H9 (cell line): ENCODE results near the gene ZBTB20. TPM values are rescaled to one million over a fixed set of nuclear protein-coding genes. Genes with fewer than 3 reads are reported as not detected.

Experiments used
- DNase-seq: peaks from one replicate; pipeline ENCODE4 v3.0.0-alpha.2; 2017
- H2AFZ ChIP-seq: one replicate; pipeline ENCODE4 v1.6.1; 2013; ENCODE audit warnings: mild to moderate bottlenecking, low read length, control low read depth, moderate library complexity
- H2AK5ac ChIP-seq: 2 replicates; pipeline ENCODE4 v1.6.1; 2013; ENCODE audit warnings: low read length, control low read depth, mixed read lengths; ENCODE audit not compliant: insufficient read length
- H2BK120ac ChIP-seq: one replicate; pipeline ENCODE4 v1.6.1; 2013; ENCODE audit warnings: low read depth, mild to moderate bottlenecking, low read length, control low read depth, inconsistent platforms; ENCODE audit not compliant: poor library complexity, severe bottlenecking
- H2BK12ac ChIP-seq: 2 replicates; pipeline ENCODE4 v1.6.1; 2013; ENCODE audit warnings: low read length, control low read depth, mixed read lengths, low read depth; ENCODE audit not compliant: insufficient read length
- H2BK15ac ChIP-seq: 2 replicates; pipeline ENCODE4 v1.6.1; 2013; ENCODE audit warnings: low read depth, low read length, control low read depth
- H2BK20ac ChIP-seq: one replicate; pipeline ENCODE4 v1.6.1; 2013; ENCODE audit warnings: low read depth, mild to moderate bottlenecking, low read length, control low read depth, inconsistent platforms; ENCODE audit not compliant: poor library complexity, severe bottlenecking
- H2BK5ac ChIP-seq: 2 replicates; pipeline ENCODE4 v1.6.1; 2013; ENCODE audit warnings: low read length, control low read depth, mixed read lengths; ENCODE audit not compliant: insufficient read length
- H3K14ac ChIP-seq: 2 replicates; pipeline ENCODE4 v1.6.1; 2013; ENCODE audit warnings: low read length, control low read depth; ENCODE audit not compliant: insufficient read depth
- H3K18ac ChIP-seq: 2 replicates; pipeline ENCODE4 v1.6.1; 2013; ENCODE audit warnings: low read depth, mild to moderate bottlenecking, mixed read lengths, low read length, control low read depth; ENCODE audit not compliant: insufficient read length
- H3K23ac ChIP-seq: 2 replicates; pipeline ENCODE4 v1.6.1; 2013; ENCODE audit warnings: low read length, control low read depth, mixed read lengths, low read depth; ENCODE audit not compliant: insufficient read length
- H3K23me2 ChIP-seq: 2 replicates; pipeline ENCODE4 v1.6.1; 2013; ENCODE audit warnings: low read depth, mild to moderate bottlenecking, mixed read lengths, low read length, control low read depth; ENCODE audit not compliant: insufficient read length, poor library complexity, severe bottlenecking
- H3K27ac ChIP-seq: 2 replicates; pipeline ENCODE4 v1.5.1; 2013; ENCODE audit warnings: low read length, control low read depth, mixed read lengths, low read depth; ENCODE audit not compliant: insufficient read length
- H3K27me3 ChIP-seq: 2 replicates; pipeline ENCODE4 v1.6.1; 2013; ENCODE audit warnings: low read length, control low read depth, inconsistent platforms; ENCODE audit not compliant: insufficient read depth
- H3K4ac ChIP-seq: 2 replicates; pipeline ENCODE4 v1.6.1; 2013; ENCODE audit warnings: low read depth, mild to moderate bottlenecking, control low read depth, inconsistent platforms, low read length, moderate library complexity
- H3K4me1 ChIP-seq: 2 replicates; pipeline ENCODE4 v1.6.1; 2013; ENCODE audit warnings: low read length, control low read depth, inconsistent platforms; ENCODE audit not compliant: insufficient read depth
- H3K4me2 ChIP-seq: 2 replicates; pipeline ENCODE4 v1.6.1; 2013; ENCODE audit warnings: low read length, control low read depth, mixed read lengths; ENCODE audit not compliant: insufficient read length, insufficient read depth
- H3K56ac ChIP-seq: 2 replicates; pipeline ENCODE4 v1.6.1; 2013; ENCODE audit warnings: low read depth, mild to moderate bottlenecking, mixed read lengths, low read length, control low read depth; ENCODE audit not compliant: insufficient read length
- H3K79me1 ChIP-seq: 2 replicates; pipeline ENCODE4 v1.6.1; 2013; ENCODE audit warnings: low read depth, mild to moderate bottlenecking, moderate library complexity, low read length, control low read depth, inconsistent platforms; ENCODE audit not compliant: insufficient read depth, poor library complexity, severe bottlenecking
- H3K79me2 ChIP-seq: 2 replicates; pipeline ENCODE4 v1.6.1; 2013; ENCODE audit warnings: low read length, control low read depth, inconsistent platforms; ENCODE audit not compliant: insufficient read depth
- H3K9ac ChIP-seq: 2 replicates; pipeline ENCODE4 v1.6.1; 2013; ENCODE audit warnings: low read length, control low read depth, mixed read lengths; ENCODE audit not compliant: insufficient read length; ENCODE audit errors: extremely low read depth
- H3K9me3 ChIP-seq: one replicate; pipeline ENCODE4 v1.6.1; 2013; ENCODE audit warnings: low read depth, low read length, inconsistent platforms; ENCODE audit not compliant: control insufficient read depth
- H3T11ph ChIP-seq: one replicate; pipeline ENCODE4 v1.6.1; 2013; ENCODE audit warnings: mild to moderate bottlenecking, low read length, control low read depth, inconsistent platforms
- H4K20me1 ChIP-seq: one replicate; pipeline ENCODE4 v1.6.1; 2013; ENCODE audit not compliant: control insufficient read depth, insufficient read length, insufficient read depth
- H4K5ac ChIP-seq: 2 replicates; pipeline ENCODE4 v1.6.1; 2013; ENCODE audit warnings: low read depth, mild to moderate bottlenecking, mixed read lengths, low read length, control low read depth; ENCODE audit not compliant: insufficient read length
- H4K8ac ChIP-seq: replicated peaks from 2 replicates; pipeline ENCODE4 v1.6.1; 2013; ENCODE audit warnings: low read length, control low read depth, mixed read lengths, low read depth; ENCODE audit not compliant: insufficient read length
- H4K91ac ChIP-seq: 2 replicates; pipeline ENCODE4 v1.6.1; 2013; ENCODE audit warnings: low read depth, mild to moderate bottlenecking, moderate library complexity, mixed read lengths, low read length, control low read depth; ENCODE audit not compliant: insufficient read length
- H3K27ac Mint-ChIP-seq, 3 experiments: 2 replicates in 2 of 3; 3 replicates in 1 of 3; pipeline ENCODE4 v1.8.0; 2020 to 2021; ENCODE audit warnings: mixed read lengths in 3 of 3, mild to moderate bottlenecking in 1 of 3, moderate library complexity in 1 of 3
- H3K27me3 Mint-ChIP-seq: 2 replicates; pipeline ENCODE4 v1.8.0; 2021; ENCODE audit warnings: low read depth, mild to moderate bottlenecking, moderate library complexity, mixed read lengths
- H3K36me3 Mint-ChIP-seq, 3 experiments: 2 replicates in 2 of 3; 3 replicates in 1 of 3; pipeline ENCODE4 v1.8.0; 2020 to 2021; ENCODE audit warnings: low read depth in 3 of 3, mixed read lengths in 3 of 3; ENCODE audit not compliant: insufficient read depth in 1 of 3
- H3K4me1 Mint-ChIP-seq, 2 experiments: 2 replicates each; pipeline ENCODE4 v1.8.0; 2020; ENCODE audit warnings: mixed read lengths in 2 of 2
- H3K4me3 Mint-ChIP-seq, 2 experiments: 2 replicates in 1 of 2; 3 replicates in 1 of 2; pipeline ENCODE4 v1.8.0; 2020 to 2021; ENCODE audit warnings: mild to moderate bottlenecking in 2 of 2, mixed read lengths in 2 of 2, moderate library complexity in 1 of 2
- H3K9me3 Mint-ChIP-seq, 2 experiments: 2 replicates in 1 of 2; 3 replicates in 1 of 2; pipeline ENCODE4 v1.8.0; 2020; ENCODE audit warnings: mild to moderate bottlenecking in 2 of 2, mixed read lengths in 2 of 2, moderate library complexity in 1 of 2
- WGBS: extraction: QIAGEN DNeasy Blood & Tissue Kit; methylation state at CpG from one replicate; pipeline ENCODE4 v1.1.7; 2013; ENCODE audit warnings: missing lambda C conversion rate, low lambda C conversion rate, mixed read lengths; ENCODE audit not compliant: insufficient read length; ENCODE audit errors: extremely low coverage; 5-methylcytosine and 5-hydroxymethylcytosine counted together
- total RNA-seq: library from RNA; stranded (reverse); gene quantifications from 2 replicates; pipeline ENCODE4 v1.2.1, GENCODE V29; 2021
- TF ChIP-seq, protein P1 (sequence below): fragments of 200-600 bp; sonication (generic); conservative IDR thresholded peaks from 3 replicates; pipeline ENCODE4 v1.8.0; 2021; ENCODE audit warnings: antibody characterized with exemption, mild to moderate bottlenecking

The ZBTB20 gene
- total RNA-seq, 1 experiment from 2014 or later = 0.70 TPM

DNA sequence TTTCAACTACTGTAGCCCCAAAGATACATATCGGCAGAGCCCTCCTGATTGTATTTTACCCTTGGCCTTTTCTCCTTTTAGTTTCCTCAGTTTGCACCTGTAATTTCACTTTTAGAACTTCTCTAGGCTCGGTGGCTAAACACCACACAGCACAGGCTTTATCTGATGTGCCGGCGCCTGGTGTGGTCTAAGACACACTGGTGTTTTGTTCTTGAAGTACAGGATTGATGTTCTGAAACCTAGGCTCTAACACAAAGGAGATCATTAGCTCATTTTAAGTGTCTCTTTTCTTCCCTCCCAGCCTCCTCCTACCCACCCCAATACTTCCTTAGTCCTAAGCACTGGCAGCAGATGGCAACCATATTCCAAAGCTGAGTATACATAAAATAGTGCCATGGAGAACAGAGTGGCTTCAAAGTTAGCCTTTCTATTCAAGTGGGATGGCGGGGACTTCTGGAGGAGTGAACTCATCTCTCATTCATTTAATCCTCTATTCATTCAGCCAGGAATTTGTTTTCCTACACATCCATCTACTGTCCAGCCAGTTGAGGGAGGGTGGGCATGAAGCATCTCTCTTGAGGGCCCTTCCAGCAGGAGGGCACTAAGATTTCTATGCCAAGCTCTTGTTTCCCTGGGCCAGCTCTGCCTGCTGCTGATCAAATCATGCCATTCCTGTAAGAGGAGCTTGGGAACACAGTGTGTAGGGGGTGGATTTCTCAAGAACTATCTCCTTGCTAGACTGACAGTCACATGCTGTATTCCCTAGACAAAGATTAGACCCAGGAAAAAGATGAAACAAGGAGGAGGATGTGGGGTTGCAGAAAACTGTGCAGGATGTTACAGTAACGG, 782.1 kb downstream of the ZBTB20 start:
- Histone ChIP-seq H3K27me3 (no peaks in the 10 kb centered on the region), H3K4me1 (no peaks in the 10 kb centered on the region; the same call in 1 of the 2 replicates), H3K9me3 (no peaks in the 10 kb centered on the region), H3K23me2 (no peaks in the 10 kb centered on the region), H2BK20ac (no peak overlapping the region), H4K20me1 (no peaks in the 10 kb centered on the region), H3K23ac (no peak overlapping the region), H2AK5ac (no peak overlapping the region), H3K56ac (no peak overlapping the region), H2BK5ac (no peak overlapping the region), H4K5ac (no peak overlapping the region), H3K18ac (no peak overlapping the region), H2AFZ (no peak overlapping the region), H4K8ac (no peak overlapping the region), H3K4ac (no peak overlapping the region), H3K79me1 (no peaks in the 10 kb centered on the region), H2BK120ac (no peak overlapping the region), H3K79me2 (no peaks in the 10 kb centered on the region), H3K9ac (no peak overlapping the region), H3K14ac (no peak overlapping the region), H2BK15ac (no peak overlapping the region), H4K91ac (no peak overlapping the region), H3K27ac (no peak overlapping the region), H2BK12ac (no peak overlapping the region), H3T11ph (no peak overlapping the region), H3K4me2 (no peak overlapping the region)
- H3K36me3 Mint-ChIP-seq = no peaks in the 10 kb centered on the region
- TF ChIP-seq, protein P1, sequence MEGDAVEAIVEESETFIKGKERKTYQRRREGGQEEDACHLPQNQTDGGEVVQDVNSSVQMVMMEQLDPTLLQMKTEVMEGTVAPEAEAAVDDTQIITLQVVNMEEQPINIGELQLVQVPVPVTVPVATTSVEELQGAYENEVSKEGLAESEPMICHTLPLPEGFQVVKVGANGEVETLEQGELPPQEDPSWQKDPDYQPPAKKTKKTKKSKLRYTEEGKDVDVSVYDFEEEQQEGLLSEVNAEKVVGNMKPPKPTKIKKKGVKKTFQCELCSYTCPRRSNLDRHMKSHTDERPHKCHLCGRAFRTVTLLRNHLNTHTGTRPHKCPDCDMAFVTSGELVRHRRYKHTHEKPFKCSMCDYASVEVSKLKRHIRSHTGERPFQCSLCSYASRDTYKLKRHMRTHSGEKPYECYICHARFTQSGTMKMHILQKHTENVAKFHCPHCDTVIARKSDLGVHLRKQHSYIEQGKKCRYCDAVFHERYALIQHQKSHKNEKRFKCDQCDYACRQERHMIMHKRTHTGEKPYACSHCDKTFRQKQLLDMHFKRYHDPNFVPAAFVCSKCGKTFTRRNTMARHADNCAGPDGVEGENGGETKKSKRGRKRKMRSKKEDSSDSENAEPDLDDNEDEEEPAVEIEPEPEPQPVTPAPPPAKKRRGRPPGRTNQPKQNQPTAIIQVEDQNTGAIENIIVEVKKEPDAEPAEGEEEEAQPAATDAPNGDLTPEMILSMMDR = no peak
- no peak overlapping the region for H3K27ac Mint-ChIP-seq
- no peak for DNase-seq
- no peaks in the 10 kb centered on the region for H3K27me3 Mint-ChIP-seq
- WGBS = no CpG with 5 or more reads among the region's 6 CpGs
- H3K9me3 Mint-ChIP-seq = no peaks in the 10 kb centered on the region; a peak in 1 of 5 replicates
- peaks cover 6 to 9% of the 10 kb centered on the region in 2 experiments for H3K4me1 Mint-ChIP-seq
- no peak overlapping the region for H3K4me3 Mint-ChIP-seq
